ENCODE measurements around the gene BATF.

GRCh38 chr14:75533791-75534555 lies 11.7 kb downstream of the BATF start:
- TF ChIP-seq REST (IDR thresholded peaks at IDR 0.05; ENCODE audit: insufficient read depth in 1 of 2, low read depth in 2 of 2, low read length in 2 of 2) (no peak), POLR2AphosphoS5 (IDR thresholded peaks at IDR 0.05; ENCODE audit: low read depth, low read length) (no peak), SIN3A (IDR thresholded peaks at IDR 0.05; ENCODE audit: borderline replicate concordance, insufficient read depth, low read length) (no peak), TAF1 (IDR thresholded peaks at IDR 0.05; ENCODE audit: borderline replicate concordance, insufficient read depth, low read length) (no peak)

Data from PFSK-1 (cell line).